ENCODE data around the gene PLEKHM2.
"Not testable (repeated sequence)": the region's sequence is repeated elsewhere in the genome, so short reads cannot be mapped to it uniquely, and the experiment has no call there.

Gene PLEKHM2

DNA sequence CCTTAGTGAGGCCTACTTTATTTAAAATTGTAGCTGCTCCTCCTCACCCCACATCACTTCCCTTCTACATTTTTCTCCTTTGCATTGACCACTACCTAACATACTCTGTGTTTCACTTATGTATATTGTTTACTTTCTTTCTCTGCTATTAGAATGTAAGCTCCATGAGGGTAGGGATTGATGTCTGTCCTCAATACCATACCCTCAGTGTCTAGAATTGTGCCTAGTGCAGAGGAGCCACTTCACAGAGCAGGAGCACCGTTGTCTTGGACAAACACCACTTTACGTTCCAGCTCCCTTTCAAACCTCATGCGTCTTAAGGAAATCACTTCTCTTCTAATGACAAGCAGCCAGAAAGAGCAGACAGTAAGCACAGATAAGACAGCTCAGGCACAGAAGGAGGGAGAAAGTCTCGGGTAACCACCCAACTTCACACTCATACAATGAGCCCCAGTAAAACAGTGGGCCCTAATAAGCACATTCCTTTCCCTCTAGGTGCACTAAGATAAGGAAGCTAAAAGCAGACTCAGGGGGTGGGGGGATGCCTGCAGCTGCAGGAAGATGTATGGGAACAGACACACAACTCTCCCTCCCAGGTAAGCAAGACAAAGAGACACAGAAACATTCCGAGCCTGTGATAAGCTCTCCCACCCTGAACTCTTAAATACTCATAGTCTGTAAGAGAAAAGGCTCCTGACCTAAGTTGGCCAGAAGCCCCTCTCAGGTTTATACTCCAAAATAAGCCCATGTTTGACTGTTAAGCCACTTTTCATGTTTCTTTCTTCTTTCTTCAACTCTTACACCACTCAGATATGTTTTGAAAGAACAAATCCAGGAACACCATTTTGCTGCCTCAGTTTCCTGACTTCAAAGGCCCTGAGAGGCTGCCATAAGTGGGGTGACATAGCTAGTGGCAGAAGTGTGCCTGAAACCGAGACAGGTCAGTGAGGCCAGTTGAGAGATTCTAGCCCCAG lies 7.1 kb upstream of the PLEKHM2 start:
- DNase-seq (ENCODE audit: low spot score), result no peak

DNA sequence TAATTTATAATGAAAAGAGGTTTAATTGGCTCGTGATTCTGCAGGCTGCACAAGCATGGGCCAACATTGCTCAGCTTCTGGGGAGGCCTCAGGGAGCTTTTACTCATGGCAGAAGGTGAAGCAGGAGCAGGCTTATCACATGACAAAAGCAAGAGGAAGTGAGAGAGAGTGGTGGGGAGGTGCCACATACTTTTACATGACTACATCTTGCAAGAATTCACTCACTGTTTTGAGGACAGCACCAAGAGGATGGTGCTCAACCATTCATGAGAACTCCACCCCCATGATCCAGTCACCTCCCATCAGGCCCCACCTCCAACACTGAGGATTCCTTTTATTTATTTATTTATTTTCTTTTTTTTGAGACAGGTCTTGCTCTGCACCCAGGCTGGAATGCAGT lies 5.5 kb upstream of the PLEKHM2 start:
- DNase-seq (ENCODE audit: low spot score), result peak; percentile 49

- peak; percentile 84 for DNase-seq (ENCODE audit: low spot score)
Observed at GRCh38 chr1:15680131-15680530, 4.0 kb upstream of the PLEKHM2 start.

DNA sequence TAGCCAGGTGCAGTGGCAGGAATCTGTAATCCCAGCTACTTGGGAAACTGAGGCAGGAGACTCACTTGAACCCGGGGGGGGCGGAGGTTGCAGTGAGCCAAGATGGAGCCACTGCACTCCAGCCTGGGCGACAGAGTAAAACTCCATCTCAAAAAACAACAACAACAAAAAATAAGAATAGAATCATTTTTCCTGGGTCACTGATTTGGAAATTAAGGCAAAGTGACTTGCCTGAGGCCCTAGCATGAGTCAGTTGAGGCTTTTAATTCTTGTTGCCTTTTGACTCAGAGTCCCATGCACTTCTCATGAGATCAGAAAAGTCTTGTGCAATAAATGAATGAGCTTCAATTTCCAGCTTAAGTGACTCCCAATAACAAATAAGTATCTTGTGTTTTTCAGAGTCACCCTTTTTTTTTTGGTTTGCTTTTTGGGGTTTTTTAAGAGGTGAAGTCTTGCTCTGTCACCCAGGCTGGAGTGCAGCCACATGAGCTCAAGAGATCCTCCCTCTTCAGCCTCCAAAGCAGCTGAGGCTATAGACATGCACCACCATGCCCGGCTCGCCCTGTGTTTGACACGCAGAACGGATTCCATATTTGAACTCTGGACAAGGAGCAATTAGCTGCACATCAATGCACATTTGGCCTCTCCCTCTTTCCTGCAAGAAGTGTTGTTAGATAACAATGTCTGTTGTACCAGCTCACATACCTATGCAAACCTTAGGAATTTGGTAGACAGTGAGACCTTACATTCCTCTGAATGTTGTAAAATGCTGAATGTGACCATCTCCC lies 3.4 kb upstream of the PLEKHM2 start:
- peak; percentile 89 for DNase-seq (ENCODE audit: low spot score)

DNA sequence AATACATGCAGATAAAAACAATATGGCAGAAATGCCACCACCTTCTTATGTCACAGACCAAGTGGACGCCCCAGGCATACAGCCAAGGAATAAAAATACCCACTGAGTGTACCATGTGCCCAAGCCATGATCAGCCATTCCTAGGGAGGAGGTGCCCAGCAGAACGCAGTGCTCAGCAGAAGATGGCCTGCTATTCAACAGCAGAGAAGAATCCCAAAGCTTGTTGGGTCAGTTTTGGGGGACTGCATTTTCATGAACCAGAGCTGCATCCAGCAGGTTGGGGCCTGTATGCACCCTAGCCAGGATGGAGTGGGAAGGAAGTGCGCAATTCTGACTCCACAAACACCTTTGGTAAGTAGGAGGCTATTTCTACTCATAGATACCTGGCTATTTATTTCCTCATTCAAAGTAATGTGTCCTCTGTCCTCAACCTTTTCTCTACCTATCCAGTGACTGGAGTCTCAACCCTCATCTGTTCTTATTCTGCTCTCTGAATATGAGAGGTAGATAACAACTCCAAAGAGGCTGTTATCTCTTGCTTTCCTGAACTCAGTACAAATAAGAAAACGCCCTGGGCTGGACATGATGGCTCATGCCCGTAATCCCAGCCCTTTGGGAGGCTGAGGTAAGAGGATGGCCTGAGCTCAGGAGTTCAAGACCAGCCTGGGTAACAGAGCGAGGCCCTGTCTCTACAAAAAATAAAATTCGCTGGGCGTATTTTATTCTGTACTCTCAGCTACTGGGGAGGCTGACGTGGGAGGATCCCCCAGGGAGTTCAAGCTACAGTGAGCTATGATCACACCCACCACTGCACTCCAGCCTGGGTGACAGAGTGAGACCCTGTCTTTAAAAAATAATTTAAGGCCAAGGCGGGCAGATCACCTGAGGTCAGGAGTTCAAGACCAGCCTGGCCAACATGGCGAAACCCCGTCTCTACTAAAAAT lies 2.5 kb upstream of the PLEKHM2 start:
- DNase-seq (ENCODE audit: low spot score), result no peak

DNA sequence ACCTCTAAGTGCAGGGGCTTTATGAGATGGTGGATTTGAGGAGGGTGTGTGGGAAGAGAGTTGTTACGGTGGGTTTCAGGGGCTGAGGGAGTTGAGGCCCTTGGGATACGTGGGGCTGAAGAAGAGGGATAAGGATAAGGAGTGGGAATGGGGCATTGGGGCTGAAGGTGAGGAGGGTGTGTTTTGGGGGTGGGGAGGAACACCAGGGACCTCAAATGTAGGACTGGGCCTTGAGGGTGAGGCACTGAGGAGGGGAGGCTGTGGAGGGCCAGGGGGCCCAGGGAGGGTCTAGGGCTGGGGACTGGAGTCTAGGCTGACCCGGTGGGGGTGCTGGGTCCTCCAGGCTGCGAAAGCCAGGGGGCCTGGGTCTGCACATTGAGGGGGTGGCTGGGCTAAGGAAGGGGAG lies 1.2 kb upstream of the PLEKHM2 start:
- DNase-seq (ENCODE audit: low spot score), result no peak

DNA sequence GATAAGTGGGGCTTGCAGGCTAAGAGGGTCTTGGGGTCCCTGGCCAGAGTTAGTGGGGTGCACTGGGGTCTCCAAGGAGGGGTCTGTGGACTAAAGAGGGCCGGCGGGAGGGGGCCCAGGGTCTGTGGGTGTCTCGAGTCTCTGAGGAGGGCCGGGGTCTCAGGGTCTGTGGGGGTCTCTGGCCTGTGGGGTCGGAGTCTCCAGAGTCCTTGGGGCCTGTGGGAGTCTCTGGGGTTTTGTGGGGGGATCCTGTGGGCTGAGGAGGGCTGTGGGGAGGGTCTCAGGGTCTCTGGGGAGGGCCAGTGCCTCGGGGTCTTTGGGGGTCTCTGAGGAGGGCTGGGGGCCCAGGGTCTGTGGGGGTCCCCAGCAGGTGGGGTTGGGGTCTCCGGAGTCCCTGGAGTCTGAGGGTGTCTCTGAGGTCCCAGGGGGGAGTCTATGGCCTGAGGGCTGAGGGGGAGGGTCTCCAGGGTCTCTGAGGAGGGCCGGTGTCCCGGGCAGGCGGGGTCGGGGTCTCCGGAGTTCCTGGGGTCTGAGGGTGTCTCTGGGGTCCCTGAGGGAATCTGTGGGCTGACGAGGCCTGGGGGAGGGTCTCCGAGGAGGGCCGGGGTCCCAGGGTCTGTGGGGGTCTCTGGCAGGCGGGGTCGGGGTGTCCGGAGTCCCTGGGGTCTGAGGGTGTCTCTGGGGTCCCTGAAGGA lies 628 bp upstream of the PLEKHM2 start:
- DNase-seq (ENCODE audit: low spot score), result no peak

DNA sequence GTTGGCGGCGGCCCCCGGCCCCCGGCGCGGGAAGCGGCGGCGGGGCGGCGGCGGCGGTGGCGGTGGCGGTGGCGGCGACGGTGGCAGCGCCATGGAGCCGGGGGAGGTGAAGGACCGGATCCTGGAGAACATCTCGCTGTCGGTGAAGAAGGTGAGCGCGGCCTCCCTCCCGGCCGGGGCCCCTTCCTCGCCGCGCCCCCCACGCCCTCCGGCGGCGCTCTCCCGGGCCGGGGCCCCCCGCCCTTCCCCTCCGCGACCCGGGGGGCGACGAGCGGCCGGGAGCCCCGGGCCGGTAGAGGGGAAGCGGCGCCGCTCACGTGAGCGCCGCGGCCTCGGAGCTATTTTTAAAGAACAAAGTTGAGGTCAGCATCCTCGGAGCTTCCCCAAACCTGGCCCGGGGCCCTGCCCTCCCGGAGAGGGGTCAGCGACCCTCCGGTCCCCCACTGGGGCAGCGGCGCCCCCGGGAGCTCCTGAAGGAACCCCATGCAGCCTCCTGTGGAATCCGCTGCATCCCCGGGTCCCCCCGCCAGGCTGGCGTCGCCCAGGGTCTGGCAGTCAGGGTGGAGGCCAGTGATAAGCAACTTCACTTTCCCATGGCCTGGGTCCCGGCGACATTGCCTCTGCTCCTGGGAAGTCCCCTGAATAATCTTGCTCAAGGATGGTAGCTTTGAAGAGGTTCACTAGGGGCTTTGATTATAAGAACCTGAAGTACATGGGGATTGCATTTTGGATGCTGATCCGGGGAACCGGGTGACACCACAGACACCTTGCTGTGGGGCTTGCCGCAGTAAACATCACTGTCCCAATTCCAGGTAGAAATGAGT lies 560 bp downstream of the PLEKHM2 start:
- DNase-seq (ENCODE audit: low spot score), result peak; percentile 61

DNA sequence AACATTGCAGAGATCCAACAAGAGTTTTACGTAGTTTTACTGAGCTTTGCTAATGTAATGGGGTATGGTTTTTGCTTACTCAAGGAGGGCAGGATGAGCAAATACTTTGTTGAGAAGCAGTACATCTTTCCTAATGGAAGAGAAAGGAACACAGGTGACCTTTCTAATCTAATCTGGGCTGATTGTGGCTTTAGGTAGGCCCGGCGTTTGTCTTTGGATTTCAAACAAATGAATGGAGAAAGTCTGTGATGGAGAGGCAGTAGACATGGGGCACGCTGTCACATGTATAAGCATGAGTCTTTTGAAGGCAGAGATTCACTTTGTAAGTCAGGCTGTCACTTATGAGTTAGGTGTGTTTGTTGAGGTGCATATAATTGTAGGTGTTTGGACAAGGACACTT lies 1.7 kb downstream of the PLEKHM2 start:
- DNase-seq (ENCODE audit: low spot score), result no peak

GRCh38 chr1:15687446-15687845 lies 3.3 kb downstream of the PLEKHM2 start:
- DNase-seq (ENCODE audit: low spot score), result no peak

GRCh38 chr1:15690317-15690716 lies 6.2 kb downstream of the PLEKHM2 start:
- DNase-seq (ENCODE audit: low spot score), result no peak

DNA sequence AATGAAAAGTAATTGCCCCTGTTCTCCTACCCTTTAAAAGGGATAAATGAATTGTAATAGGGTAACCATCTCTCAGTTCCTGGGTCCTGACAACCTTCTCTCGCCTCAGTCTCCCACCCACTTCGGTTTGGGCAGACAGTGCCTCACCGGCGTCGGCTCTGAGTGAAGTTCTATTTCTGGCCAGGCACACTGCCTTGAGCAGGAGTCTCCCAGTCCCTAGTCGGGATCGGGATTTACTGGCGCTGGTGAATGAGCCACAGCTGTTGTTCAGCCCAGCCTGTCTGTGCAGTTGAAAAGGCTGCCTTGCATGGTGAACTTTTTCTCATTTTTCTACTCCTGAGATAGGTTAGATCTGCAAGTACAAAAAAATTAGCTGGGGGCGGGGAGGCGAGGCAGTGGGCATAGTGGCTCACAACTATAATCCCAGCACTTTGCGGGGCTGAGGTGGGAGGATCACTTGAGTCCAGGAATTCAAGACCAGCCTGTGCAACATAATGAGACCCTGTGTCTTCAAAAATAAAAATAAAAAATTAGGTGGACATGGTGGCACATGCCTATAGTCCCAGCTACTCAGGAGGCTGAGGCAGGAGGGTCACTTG lies 7.4 kb downstream of the PLEKHM2 start:
- peak; percentile 52 for DNase-seq (ENCODE audit: low spot score)

DNA sequence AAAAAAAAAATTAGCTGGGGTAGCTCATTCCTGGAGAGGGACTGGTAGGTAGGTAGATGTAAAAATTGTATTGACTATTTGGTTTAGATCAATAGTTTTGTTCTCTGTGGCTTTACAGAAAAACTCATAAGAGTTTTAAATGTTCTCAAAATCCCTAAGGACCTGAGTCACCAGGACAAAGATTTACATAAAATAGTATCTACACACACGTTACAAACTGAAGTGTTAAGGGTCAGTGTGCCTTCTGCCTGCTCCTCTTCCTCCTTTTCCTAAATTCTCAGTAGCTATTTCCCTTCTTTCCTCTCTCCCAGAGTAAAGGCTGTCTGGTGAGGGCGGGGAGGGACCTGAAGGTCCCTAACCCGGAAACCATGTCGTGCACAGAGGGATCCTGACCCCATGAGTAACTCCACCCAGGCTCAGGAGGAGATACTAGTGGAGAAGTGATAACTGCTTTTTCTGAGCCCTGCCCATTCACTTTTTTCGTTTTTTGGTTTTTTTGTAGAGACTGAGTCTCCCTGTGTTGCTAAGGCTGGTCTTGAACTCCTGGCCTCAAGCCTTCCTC lies 8.1 kb downstream of the PLEKHM2 start:
- no peak for DNase-seq (ENCODE audit: low spot score)

DNA sequence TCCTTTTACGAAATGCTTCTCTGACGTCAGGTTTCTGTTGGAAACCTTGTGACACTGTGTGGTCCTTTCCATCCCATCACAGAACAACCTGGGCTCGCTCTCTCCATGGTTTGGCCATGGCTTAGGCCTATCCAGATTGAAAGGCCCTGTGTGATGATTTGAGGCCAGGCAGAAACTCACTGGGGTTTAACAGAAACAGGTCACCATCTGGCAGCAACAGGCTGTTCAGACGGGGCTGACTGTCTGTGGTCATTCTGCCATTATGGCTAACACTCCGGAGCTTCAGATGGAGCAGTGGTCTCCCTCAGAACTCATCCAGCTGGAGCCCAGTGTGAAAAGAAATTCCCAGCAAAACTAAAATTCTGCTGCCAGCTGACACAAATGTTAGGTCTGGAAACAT lies 9.3 kb downstream of the PLEKHM2 start:
- no peak for DNase-seq (ENCODE audit: low spot score)

GRCh38 chr1:15696956-15697521 lies 12.9 kb downstream of the PLEKHM2 start:
- no peak for DNase-seq (ENCODE audit: low spot score)

- no peak for DNase-seq (ENCODE audit: low spot score)
Observed at GRCh38 chr1:15698201-15698600, 14.1 kb downstream of the PLEKHM2 start.

DNA sequence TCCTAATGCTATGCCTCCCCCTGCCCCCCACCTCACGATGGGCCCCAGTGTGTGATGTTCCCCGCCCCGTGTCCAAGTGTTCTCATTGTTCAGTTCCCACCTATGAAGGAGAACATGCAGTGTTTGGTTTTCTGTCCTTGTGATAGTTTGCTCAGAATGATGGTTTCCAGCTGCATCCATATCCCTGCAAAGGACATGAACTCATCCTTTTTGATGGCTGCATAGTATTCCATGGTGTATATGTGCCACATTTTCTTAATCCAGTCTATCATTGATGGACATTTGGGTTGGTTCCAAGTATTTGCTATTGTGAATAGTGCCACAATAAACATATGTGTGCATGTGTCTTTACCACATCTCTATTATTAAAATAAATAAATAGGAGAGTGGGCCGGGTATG lies 15.2 kb downstream of the PLEKHM2 start:
- DNase-seq (ENCODE audit: low spot score), result not testable (repeated sequence)

- DNase-seq (ENCODE audit: low spot score), result no peak
Observed at GRCh38 chr1:15700508-15700907, 16.4 kb downstream of the PLEKHM2 start.

DNA sequence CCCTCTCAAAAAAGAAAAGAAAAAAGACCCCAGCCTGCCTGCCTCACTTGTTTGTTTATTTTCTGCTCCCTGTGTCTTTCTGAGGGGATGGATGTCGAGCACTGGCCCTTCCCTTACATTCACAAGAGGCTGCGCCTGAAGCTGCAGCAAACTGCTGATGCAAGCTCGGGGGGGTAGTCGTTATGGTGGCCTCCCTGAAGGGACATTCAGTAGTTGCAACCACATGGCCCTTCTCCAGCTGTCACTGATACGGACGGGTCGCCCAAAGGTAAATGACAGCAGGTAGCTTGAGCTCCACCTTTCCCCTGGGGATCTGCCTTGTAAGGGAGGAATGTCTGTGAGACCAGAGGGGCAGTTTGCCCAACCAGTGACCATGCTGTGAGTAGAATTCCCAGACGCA lies 17.7 kb downstream of the PLEKHM2 start:
- no peak for DNase-seq (ENCODE audit: low spot score)

All from AG08395 (cell line).